Mononuclear cell (primary cell): ENCODE results near the gene DLD. TPM values are rescaled to one million over a fixed set of nuclear protein-coding genes. Genes with fewer than 3 reads are reported as not detected.
"Not testable (repeated sequence)": the region's sequence is repeated elsewhere in the genome, so short reads cannot be mapped to it uniquely, and the experiment has no call there.

Source experiments
- H3K27me3 ChIP-seq: 2 replicates; pipeline ENCODE4 v1.6.0; 2011; ENCODE audit warnings: low read length, control low read depth; ENCODE audit not compliant: insufficient read depth
- H3K4me1 ChIP-seq: 2 replicates; pipeline ENCODE4 v1.5.1; 2011; ENCODE audit warnings: mild to moderate bottlenecking, low read length, control low read depth; ENCODE audit not compliant: insufficient read depth
- H3K4me3 ChIP-seq: 2 replicates; pipeline ENCODE4 v1.5.1; 2011; ENCODE audit warnings: mild to moderate bottlenecking, low read length, moderate library complexity
- H3K9me3 ChIP-seq: 2 replicates; pipeline ENCODE4 v1.5.1; 2011; ENCODE audit warnings: low read depth, mild to moderate bottlenecking, control low read depth, low read length
- total RNA-seq: library from RNA; depleted of rRNA; stranded (reverse); fragments of >200 nt; gene quantifications from one replicate; pipeline ENCODE4 v1.2.3, GENCODE V29; 2012

Gene DLD
- total RNA-seq, 1 donor = 118 TPM

GRCh38 chr7:107860981-107861652, 29.9 kb upstream of the DLD start:
- no peak overlapping the region for H3K4me3 ChIP-seq
- no peaks in the 10 kb centered on the region for H3K9me3 ChIP-seq
- H3K4me1 ChIP-seq = peaks cover 21% of the 10 kb centered on the region
- H3K27me3 ChIP-seq = no peaks in the 10 kb centered on the region

GRCh38 chr7:107865956-107866775, 24.8 kb upstream of the DLD start:
- H3K27me3 ChIP-seq = no peaks in the 10 kb centered on the region
- no peaks in the 10 kb centered on the region for H3K4me1 ChIP-seq
- H3K4me3 ChIP-seq = no peak overlapping the region
- H3K9me3 ChIP-seq = no peaks in the 10 kb centered on the region

- no peaks in the 10 kb centered on the region for H3K27me3 ChIP-seq
- H3K4me1 ChIP-seq = no peaks in the 10 kb centered on the region
- H3K4me3 ChIP-seq = no peak overlapping the region
Observed at GRCh38 chr7:107867858-107868466, 23.0 kb upstream of the DLD start.

GRCh38 chr7:107870427-107871000, 20.5 kb upstream of the DLD start:
- Histone ChIP-seq H3K9me3 (no peaks in the 10 kb centered on the region), H3K4me1 (peaks cover 7% of the 10 kb centered on the region), H3K27me3 (no peaks in the 10 kb centered on the region), H3K4me3 (no peak overlapping the region)

More at GRCh38 chr7:107867858-107868466, 23.0 kb upstream of the DLD start:
- H3K9me3 ChIP-seq = no peaks in the 10 kb centered on the region

- Histone ChIP-seq H3K9me3 (no peaks in the 10 kb centered on the region), H3K4me3 (no peak overlapping the region), H3K4me1 (peaks cover 24% of the 10 kb centered on the region), H3K27me3 (no peaks in the 10 kb centered on the region)
Observed at GRCh38 chr7:107874111-107874510, 16.9 kb upstream of the DLD start.

GRCh38 chr7:107874605-107875446, 16.2 kb upstream of the DLD start:
- peaks cover 24% of the 10 kb centered on the region for H3K4me1 ChIP-seq
- no peak overlapping the region for H3K4me3 ChIP-seq
- H3K27me3 ChIP-seq = no peaks in the 10 kb centered on the region
- H3K9me3 ChIP-seq = no peaks in the 10 kb centered on the region

- Histone ChIP-seq H3K4me1 (peaks cover 24% of the 10 kb centered on the region), H3K9me3 (no peaks in the 10 kb centered on the region), H3K27me3 (peaks cover 3% of the 10 kb centered on the region), H3K4me3 (no peak overlapping the region)
Observed at GRCh38 chr7:107876916-107877315, 14.1 kb upstream of the DLD start.

- H3K4me1 ChIP-seq = peaks cover 24% of the 10 kb centered on the region
Observed at GRCh38 chr7:107877731-107878382, 13.1 kb upstream of the DLD start.

GRCh38 chr7:107878636-107879035, 12.3 kb upstream of the DLD start:
- H3K9me3 ChIP-seq = no peaks in the 10 kb centered on the region
- peaks cover 24% of the 10 kb centered on the region for H3K4me1 ChIP-seq
- H3K27me3 ChIP-seq = peaks cover 3% of the 10 kb centered on the region
- no peak overlapping the region for H3K4me3 ChIP-seq

More at GRCh38 chr7:107877731-107878382, 13.1 kb upstream of the DLD start:
- H3K9me3 ChIP-seq = no peaks in the 10 kb centered on the region
- H3K27me3 ChIP-seq = peaks cover 3% of the 10 kb centered on the region
- H3K4me3 ChIP-seq = no peak overlapping the region

GRCh38 chr7:107879400-107880035, 11.5 kb upstream of the DLD start:
- H3K4me3 ChIP-seq = no peak overlapping the region
- peaks cover 24% of the 10 kb centered on the region for H3K4me1 ChIP-seq
- peaks cover 3% of the 10 kb centered on the region for H3K27me3 ChIP-seq
- no peaks in the 10 kb centered on the region for H3K9me3 ChIP-seq

GRCh38 chr7:107882766-107883165, 8.2 kb upstream of the DLD start:
- no peaks in the 10 kb centered on the region for H3K9me3 ChIP-seq
- H3K27me3 ChIP-seq = peaks cover 6% of the 10 kb centered on the region
- no peaks in the 10 kb centered on the region for H3K4me1 ChIP-seq
- no peak overlapping the region for H3K4me3 ChIP-seq

GRCh38 chr7:107884066-107884818, 6.7 kb upstream of the DLD start:
- peaks cover 6% of the 10 kb centered on the region for H3K27me3 ChIP-seq
- H3K4me1 ChIP-seq = no peaks in the 10 kb centered on the region

GRCh38 chr7:107887827-107888226, 3.2 kb upstream of the DLD start:
- not testable (repeated sequence) for H3K27me3 ChIP-seq, H3K9me3 ChIP-seq
- peaks cover 19% of the 10 kb centered on the region for H3K4me1 ChIP-seq

More at GRCh38 chr7:107884066-107884818, 6.7 kb upstream of the DLD start:
- H3K4me3 ChIP-seq = no peak overlapping the region
- no peaks in the 10 kb centered on the region for H3K9me3 ChIP-seq

More at GRCh38 chr7:107887827-107888226, 3.2 kb upstream of the DLD start:
- not testable (repeated sequence) for H3K4me3 ChIP-seq
